ENCODE measurements around the gene STK17B.
"Not testable (repeated sequence)": the region's sequence is repeated elsewhere in the genome, so short reads cannot be mapped to it uniquely, and the experiment has no call there.

The STK17B gene

GRCh38 chr2:196171248-196171871, at the start of gene STK17B:
Gene STK17B (minus strand): TSS chr2:196171578. CDS start chr2:196163383, 8,195 bp downstream.
- DNase-seq, result peak; percentile 89

GRCh38 chr2:196220671-196221070, 49.3 kb upstream of the STK17B start:
- DNase-seq, result no peak

GRCh38 chr2:196219671-196220070, 48.3 kb upstream of the STK17B start:
- DNase-seq, result no peak

GRCh38 chr2:196218106-196218505, 46.7 kb upstream of the STK17B start:
- no peak for DNase-seq

GRCh38 chr2:196217116-196217515, 45.7 kb upstream of the STK17B start:
- no peak for DNase-seq

GRCh38 chr2:196215376-196215775, 44.0 kb upstream of the STK17B start:
- DNase-seq, result no peak

GRCh38 chr2:196214156-196214555, 42.8 kb upstream of the STK17B start:
- no peak for DNase-seq

GRCh38 chr2:196213252-196213980, 42.0 kb upstream of the STK17B start:
- DNase-seq, result no peak

GRCh38 chr2:196208915-196209314, 37.5 kb upstream of the STK17B start:
- DNase-seq, result no peak

- no peak for DNase-seq
These were observed 35.4 kb upstream of the STK17B start for GRCh38 chr2:196206804-196207203.

GRCh38 chr2:196205881-196206435, 34.6 kb upstream of the STK17B start:
- no peak for DNase-seq

GRCh38 chr2:196205011-196205766, 33.8 kb upstream of the STK17B start:
- DNase-seq, result no peak

- no peak for DNase-seq
These were observed 30.0 kb upstream of the STK17B start for GRCh38 chr2:196201229-196202009.

GRCh38 chr2:196200557-196200956, 29.2 kb upstream of the STK17B start:
- no peak for DNase-seq

- no peak for DNase-seq
These were observed 24.4 kb upstream of the STK17B start for GRCh38 chr2:196195758-196196157.

GRCh38 chr2:196195302-196195701, 23.9 kb upstream of the STK17B start:
- no peak for DNase-seq

GRCh38 chr2:196191541-196191940, 20.2 kb upstream of the STK17B start:
- no peak for DNase-seq

GRCh38 chr2:196187898-196188458, 16.6 kb upstream of the STK17B start:
- DNase-seq, result no peak

GRCh38 chr2:196187175-196187700, 15.9 kb upstream of the STK17B start:
- not testable (repeated sequence) for DNase-seq

- DNase-seq, result no peak
These were observed 15.0 kb upstream of the STK17B start for GRCh38 chr2:196186266-196186980.

GRCh38 chr2:196184921-196185320, 13.5 kb upstream of the STK17B start:
- DNase-seq, result no peak
